ENCODE data around the gene PRKN.

PRKN gene

GRCh38 chr6:161393839-161394364 is 1333.7 kb downstream of the PRKN start:
- Histone ChIP-seq H3K27ac (ENCODE audit: poor library complexity, severe bottlenecking) (no peak overlapping the region), H3K4me1 (ENCODE audit: insufficient read depth, poor library complexity, severe bottlenecking) (peaks cover 3% of the 10 kb centered on the region), H3K36me3 (ENCODE audit: low read depth) (no peaks in the 10 kb centered on the region), H3K27me3 (ENCODE audit: insufficient read depth, poor library complexity, severe bottlenecking) (no peaks in the 10 kb centered on the region), H3K9me3 (ENCODE audit: severe bottlenecking) (no peaks in the 10 kb centered on the region), H3K4me3 (ENCODE audit: severe bottlenecking) (no peak overlapping the region)
- TF ChIP-seq CTCF (IDR thresholded peaks at IDR 0.05; ENCODE audit: poor library complexity, severe bottlenecking) = peak; percentile 94
- ATAC-seq (ENCODE audit: low read depth) (peak; percentile 98), DNase-seq (ENCODE audit: low spot score) (no peak)

GRCh38 chr6:161393292-161393691 is 1334.3 kb downstream of the PRKN start:
- TF ChIP-seq CTCF (IDR thresholded peaks at IDR 0.05; ENCODE audit: poor library complexity, severe bottlenecking) = no peak
- Histone ChIP-seq H3K27ac (ENCODE audit: poor library complexity, severe bottlenecking) (no peak overlapping the region), H3K4me3 (ENCODE audit: severe bottlenecking) (no peak overlapping the region), H3K9me3 (ENCODE audit: severe bottlenecking) (no peaks in the 10 kb centered on the region), H3K27me3 (ENCODE audit: insufficient read depth, poor library complexity, severe bottlenecking) (no peaks in the 10 kb centered on the region), H3K4me1 (ENCODE audit: insufficient read depth, poor library complexity, severe bottlenecking) (peaks cover 3% of the 10 kb centered on the region), H3K36me3 (ENCODE audit: low read depth) (no peaks in the 10 kb centered on the region)
- DNase-seq (ENCODE audit: low spot score) (no peak), ATAC-seq (ENCODE audit: low read depth) (no peak)

- no peaks in the 10 kb centered on the region for H3K27me3 ChIP-seq (ENCODE audit: insufficient read depth, poor library complexity, severe bottlenecking)
- H3K27ac ChIP-seq (ENCODE audit: poor library complexity, severe bottlenecking) = no peak overlapping the region
- H3K36me3 ChIP-seq (ENCODE audit: low read depth) = no peaks in the 10 kb centered on the region
- no peak overlapping the region for H3K4me3 ChIP-seq (ENCODE audit: severe bottlenecking)
- TF ChIP-seq CTCF (IDR thresholded peaks at IDR 0.05; ENCODE audit: poor library complexity, severe bottlenecking) = no peak
- DNase-seq (ENCODE audit: low spot score) (no peak), ATAC-seq (ENCODE audit: low read depth) (no peak)
- no peaks in the 10 kb centered on the region for H3K9me3 ChIP-seq (ENCODE audit: severe bottlenecking)
- H3K4me1 ChIP-seq (ENCODE audit: insufficient read depth, poor library complexity, severe bottlenecking) = peaks cover 3% of the 10 kb centered on the region
Observed at GRCh38 chr6:161389756-161390155, 1337.8 kb downstream of the PRKN start.

- Histone ChIP-seq H3K27me3 (ENCODE audit: insufficient read depth, poor library complexity, severe bottlenecking) (no peaks in the 10 kb centered on the region), H3K36me3 (ENCODE audit: low read depth) (no peaks in the 10 kb centered on the region), H3K4me1 (ENCODE audit: insufficient read depth, poor library complexity, severe bottlenecking) (no peaks in the 10 kb centered on the region), H3K4me3 (ENCODE audit: severe bottlenecking) (no peak overlapping the region), H3K9me3 (ENCODE audit: severe bottlenecking) (no peaks in the 10 kb centered on the region), H3K27ac (ENCODE audit: poor library complexity, severe bottlenecking) (no peak overlapping the region)
- TF ChIP-seq CTCF (IDR thresholded peaks at IDR 0.05; ENCODE audit: poor library complexity, severe bottlenecking) = no peak
- ATAC-seq (ENCODE audit: low read depth) = no peak
- no peak for DNase-seq (ENCODE audit: low spot score)
Observed at GRCh38 chr6:161383951-161384350, 1343.6 kb downstream of the PRKN start.

- TF ChIP-seq CTCF (IDR thresholded peaks at IDR 0.05; ENCODE audit: poor library complexity, severe bottlenecking) = no peak
- Histone ChIP-seq H3K36me3 (ENCODE audit: low read depth) (no peaks in the 10 kb centered on the region), H3K4me3 (ENCODE audit: severe bottlenecking) (no peak overlapping the region), H3K27me3 (ENCODE audit: insufficient read depth, poor library complexity, severe bottlenecking) (no peaks in the 10 kb centered on the region), H3K9me3 (ENCODE audit: severe bottlenecking) (no peaks in the 10 kb centered on the region), H3K27ac (ENCODE audit: poor library complexity, severe bottlenecking) (no peak overlapping the region), H3K4me1 (ENCODE audit: insufficient read depth, poor library complexity, severe bottlenecking) (peaks cover 7% of the 10 kb centered on the region)
- DNase-seq (ENCODE audit: low spot score) (no peak), ATAC-seq (ENCODE audit: low read depth) (no peak)
Observed at GRCh38 chr6:161379834-161380582, 1347.6 kb downstream of the PRKN start.
